NOMO-1 treated with DMSO at 0.1 percent for 48 hours (cell line): ENCODE measurements around the gene PANX2.
"Not testable (repeated sequence)": the region's sequence is repeated elsewhere in the genome, so short reads cannot be mapped to it uniquely, and the experiment has no call there.

Experiments
- DNase-seq: peaks from one replicate; lab custom pipeline; 2025; ENCODE audit not compliant: unreplicated experiment; lab: John Stamatoyannopoulos, UW

Gene PANX2

GRCh38 chr22:50197856-50198623 is 27.5 kb downstream of the PANX2 start:
- no peak for DNase-seq

DNA sequence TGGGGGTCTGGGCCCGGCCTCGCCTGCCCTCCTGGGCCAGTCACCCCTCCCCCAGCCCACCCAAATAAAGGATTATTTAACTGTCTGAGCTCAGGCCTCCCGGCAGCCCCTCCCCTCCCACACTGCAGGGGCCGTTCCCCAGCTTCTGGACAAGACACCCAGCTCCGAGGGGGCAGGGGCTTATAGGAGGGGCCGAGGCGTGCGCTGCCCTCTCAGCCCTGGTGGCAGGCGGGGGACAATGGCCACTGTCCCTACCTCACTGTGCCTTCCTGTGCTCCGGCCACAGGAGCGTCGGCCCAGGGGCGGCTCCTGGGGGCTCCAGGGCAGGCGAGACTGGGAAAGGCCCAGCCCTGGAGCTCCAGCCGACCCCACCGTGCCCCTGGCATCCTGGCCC is 28.1 kb downstream of the PANX2 start:
- DNase-seq = no peak

GRCh38 chr22:50199251-50199721 is 28.8 kb downstream of the PANX2 start:
- DNase-seq = no peak

- no peak for DNase-seq
These were observed 29.4 kb downstream of the PANX2 start for GRCh38 chr22:50199829-50200460.

DNA sequence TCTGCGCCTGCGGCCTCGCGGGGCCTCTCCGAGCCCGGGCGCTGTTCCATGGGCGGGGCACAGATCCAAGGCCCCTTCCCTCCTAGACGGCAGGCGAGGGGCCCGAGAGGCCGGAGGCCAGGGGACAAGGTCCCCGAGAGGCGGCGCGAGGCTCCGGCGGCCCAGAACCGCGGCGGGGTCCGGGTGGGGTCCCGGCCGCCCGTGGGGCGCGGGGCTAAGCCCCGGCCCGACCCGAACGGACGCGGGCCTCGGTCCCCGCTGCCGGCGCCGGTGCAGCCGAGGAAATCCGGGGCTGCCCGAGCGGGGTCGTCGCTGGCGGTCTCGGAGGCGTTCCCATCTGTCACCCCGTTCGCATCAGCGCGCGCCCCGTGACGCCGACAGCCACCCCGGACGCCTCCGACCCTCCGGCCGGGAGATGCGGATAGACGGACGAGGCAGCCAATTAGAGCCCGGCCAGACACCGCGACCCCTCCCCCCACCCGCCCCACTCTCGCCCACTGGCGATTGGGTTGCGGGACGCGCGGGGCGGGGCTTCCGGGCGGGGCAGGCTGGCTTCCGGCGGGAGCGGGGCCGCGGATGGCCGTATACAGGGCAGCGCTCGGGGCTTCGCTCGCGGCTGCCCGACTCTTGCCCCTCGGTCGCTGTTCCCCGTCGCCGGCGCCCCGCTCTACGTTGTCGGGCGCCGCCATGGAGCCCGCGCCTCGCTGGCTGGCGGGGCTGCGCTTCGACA is 30.1 kb downstream of the PANX2 start, which contains the start of gene SELENOO:
Gene SELENOO, plus strand, starts transcription at position 551 of the 730 bp plus-strand sequence. Its CDS starts 26 bp downstream, at position 577.
- DNase-seq = peak; percentile 75

DNA sequence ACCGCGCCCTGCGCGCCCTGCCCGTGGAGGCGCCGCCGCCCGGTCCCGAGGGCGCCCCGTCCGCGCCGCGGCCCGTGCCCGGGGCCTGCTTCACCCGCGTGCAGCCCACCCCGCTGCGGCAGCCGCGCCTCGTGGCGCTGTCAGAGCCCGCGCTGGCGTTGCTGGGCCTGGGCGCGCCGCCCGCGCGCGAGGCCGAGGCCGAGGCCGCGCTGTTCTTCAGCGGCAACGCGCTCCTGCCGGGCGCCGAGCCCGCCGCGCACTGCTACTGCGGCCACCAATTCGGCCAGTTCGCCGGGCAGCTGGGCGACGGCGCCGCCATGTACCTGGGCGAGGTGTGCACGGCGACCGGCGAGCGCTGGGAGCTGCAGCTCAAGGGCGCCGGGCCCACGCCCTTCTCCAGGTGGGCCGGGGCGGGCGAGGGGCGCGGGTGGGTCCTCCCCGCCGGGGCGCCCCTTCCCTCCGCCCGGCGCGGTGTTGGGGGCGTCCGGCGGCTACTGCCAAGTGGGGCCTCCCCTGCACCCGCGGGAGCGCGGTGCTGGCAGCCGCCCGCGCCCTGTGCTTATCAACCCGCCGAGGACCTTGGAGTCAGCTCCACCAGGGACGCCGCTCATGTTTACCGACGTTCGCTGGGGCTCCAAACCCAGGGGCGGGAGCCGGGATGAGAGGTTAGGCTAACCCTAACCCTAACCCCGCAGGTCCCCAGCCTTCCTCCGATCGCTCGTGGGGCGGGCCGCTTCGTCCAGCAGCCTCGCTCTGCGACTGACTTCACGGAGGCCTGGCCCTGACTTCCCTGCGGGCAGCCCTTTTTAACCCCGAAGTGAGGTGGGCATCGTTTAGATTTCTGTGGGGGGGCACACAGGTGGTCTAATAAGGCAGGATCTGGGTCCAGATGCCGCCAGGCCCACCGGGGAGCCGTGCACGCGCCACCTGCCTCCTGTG is 30.9 kb downstream of the PANX2 start:
- DNase-seq = no peak

- DNase-seq = no peak
These were observed 31.7 kb downstream of the PANX2 start for GRCh38 chr22:50202130-50202666.

DNA sequence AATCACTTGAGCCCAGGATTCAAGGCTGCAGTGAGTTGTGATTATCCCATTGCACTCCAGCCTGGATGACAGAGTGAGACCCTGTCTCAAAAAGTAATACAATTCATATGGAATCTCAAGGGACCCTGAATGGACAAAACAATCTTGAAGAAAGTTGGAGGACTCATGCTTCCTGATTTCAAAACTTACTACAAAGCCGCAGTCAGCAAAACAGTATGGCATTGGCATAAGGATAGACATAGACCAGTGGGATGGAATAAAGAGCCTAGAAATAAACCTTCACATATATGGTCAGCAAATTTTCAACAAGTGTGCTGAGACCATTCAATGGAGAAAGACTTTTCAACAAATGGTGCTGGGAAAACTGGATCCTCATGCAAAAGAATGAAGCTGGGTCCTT is 32.8 kb downstream of the PANX2 start:
- no peak for DNase-seq

GRCh38 chr22:50204571-50204970 is 34.0 kb downstream of the PANX2 start:
- DNase-seq = peak; percentile 9

DNA sequence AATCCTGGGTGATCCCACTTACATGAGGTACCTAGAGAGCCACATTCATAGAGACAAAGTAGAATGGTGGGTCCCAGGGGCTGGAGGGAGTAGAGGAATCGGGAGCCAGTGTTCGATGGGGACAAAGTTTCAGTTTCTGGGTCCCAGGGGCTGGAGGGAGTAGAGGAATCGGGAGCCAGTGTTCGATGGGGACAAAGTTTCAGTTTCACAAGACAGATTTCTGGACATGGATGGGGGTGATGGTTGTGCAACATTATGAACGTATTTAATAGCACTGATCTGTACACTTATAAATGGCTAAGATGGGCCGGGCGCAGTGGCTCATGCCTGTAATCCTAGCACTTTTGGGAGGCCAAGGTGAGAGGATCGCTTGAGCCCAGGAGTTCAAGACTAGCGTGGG is 34.5 kb downstream of the PANX2 start:
- DNase-seq = not testable (repeated sequence)

DNA sequence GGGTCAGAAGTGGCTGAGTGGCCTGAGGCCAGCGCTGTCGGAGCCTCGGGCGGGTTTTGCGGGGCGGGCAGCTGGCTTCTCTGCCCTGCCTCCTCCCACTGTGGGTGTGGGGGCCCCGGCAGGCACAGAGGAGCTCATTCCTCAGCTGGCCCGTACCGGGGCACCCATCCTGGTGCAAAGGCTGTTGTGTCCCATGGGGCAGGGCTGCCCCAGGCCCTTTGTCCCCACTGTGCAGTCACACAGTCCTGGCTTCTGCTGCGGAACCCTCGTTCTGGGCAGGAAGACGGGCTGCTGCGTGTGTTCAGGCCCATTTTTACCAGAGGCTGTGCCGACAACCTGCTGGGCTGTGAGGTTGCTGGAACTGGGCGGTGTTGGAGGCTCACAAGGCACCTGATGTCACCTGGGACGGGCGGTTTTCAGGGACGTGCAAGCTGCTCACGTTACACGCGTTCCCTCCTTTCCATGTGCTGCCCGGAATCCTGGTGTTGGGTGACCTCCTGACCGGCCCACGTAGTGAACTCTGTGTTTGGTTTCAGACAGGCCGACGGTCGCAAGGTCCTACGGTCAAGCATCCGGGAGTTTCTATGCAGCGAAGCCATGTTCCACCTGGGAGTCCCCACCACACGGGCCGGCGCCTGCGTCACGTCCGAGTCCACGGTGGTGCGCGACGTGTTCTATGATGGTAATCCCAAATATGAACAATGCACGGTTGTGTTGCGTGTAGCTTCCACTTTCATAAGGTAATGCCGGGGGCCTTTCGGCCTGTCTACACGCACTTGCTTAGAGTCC is 35.4 kb downstream of the PANX2 start:
- DNase-seq = no peak

- DNase-seq = no peak
These were observed 36.1 kb downstream of the PANX2 start for GRCh38 chr22:50206599-50206998.

DNA sequence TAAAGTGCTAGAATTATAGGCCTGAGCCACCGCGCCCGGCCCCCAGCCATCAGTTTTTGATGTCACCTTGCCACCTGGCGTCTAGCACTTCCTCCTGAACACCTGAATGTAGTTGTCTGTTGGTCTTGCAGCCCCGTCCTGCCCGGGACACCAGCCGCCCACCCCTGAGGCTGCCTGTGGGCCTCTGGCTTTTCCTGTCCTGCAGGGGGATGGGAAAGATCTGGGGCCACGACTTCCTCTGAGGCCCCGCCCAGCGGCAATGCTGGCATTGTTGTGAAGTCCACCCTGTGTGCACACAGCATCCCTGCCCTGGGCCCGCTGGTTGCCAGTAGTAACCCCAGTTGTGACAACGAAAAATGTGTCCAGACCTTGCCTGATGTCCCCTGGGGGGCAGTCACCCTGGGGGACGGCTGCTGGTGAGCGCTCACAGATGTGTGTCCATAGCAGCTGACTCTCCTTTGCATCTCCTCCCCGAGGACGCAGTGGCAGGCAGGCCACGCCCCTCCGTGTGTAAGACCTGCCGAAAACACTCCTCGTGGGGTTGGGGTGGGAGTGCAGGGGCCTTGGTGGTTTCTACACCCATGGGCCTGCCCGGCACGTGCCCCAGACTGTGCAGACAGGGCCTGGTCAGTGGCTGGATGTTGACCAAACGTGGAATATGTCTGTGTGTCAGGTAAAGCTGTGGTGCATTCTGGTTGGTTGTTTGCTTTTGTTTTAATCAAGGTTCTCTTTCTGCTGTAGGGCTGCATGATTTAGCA is 37.0 kb downstream of the PANX2 start:
- no peak for DNase-seq

DNA sequence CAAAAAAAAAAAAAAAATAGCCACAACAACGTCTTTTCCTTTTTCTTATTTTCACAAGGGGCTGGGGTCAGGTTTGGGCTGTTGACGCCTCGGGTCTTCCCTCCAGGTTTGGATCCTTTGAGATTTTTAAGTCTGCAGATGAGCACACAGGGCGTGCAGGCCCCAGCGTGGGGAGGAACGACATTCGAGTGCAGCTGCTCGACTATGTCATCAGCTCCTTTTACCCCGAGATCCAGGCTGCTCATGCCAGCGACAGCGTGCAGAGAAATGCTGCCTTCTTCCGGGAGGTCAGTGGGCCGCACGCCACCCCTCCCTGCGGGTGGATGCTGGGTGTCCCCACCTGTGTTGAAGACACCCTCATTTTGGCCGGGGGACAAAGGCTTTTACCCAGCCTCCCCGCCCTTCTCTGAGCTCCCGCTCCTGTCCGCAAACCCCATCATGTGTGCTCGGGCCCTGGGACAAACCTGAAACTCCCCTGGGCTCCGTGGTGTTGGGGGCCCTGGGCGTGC is 38.0 kb downstream of the PANX2 start:
- no peak for DNase-seq

GRCh38 chr22:50208939-50209892 is 38.7 kb downstream of the PANX2 start:
- DNase-seq = no peak

DNA sequence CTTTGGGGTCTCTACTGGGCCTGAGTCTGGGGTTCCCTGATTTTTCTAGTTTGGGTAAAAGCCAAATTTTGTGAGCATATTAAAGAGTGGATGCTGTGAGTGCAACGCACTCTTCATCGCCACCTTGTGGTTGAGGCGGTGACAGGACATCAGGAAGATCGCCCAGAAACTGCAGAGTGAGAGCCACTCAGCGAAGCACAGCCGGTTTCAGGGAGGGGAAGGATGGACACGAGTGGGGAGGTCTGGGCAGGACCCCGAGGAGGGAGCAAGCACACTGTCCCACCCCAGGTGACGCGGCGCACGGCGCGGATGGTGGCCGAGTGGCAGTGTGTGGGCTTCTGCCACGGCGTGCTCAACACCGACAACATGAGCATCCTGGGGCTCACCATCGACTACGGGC is 39.4 kb downstream of the PANX2 start:
- peak; percentile 47 for DNase-seq

DNA sequence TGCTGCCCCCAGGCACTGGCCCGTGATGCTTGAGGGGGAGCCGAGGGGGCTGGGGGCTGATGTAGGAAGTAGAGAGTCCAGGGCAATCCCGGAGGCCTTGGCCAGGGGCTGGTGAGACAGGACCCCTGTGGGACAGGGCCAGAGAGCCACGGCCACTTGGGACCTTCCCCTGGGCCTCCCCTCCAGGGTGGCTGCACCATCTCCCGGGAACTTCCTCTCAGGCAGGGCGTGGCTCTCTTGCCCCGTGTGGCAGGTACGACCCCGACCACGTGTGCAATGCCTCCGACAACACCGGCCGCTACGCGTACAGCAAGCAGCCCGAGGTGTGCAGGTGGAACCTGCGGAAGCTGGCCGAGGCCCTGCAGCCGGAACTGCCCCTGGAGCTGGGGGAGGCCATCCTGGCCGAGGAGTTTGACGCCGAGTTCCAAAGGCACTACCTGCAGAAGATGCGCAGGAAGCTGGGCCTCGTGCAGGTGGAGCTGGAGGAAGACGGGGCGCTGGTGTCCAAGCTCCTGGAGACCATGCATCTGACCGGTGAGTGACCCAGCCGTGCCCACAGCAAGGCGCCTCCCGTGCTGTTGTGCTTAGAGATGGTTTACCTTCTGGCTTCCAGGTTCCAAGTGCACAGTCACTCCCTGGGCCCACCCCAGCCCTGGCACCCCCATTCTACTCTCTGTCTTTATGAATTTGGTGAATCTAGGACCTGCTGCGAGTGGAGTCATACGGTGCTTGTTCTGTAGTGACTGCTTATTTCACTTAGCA is 40.0 kb downstream of the PANX2 start:
- DNase-seq = no peak
